ENCODE results near the gene UBQLN1. TPM values are rescaled to one million over a fixed set of nuclear protein-coding genes. Genes with fewer than 3 reads are reported as not detected.
"Not testable (repeated sequence)": the region's sequence is repeated elsewhere in the genome, so short reads cannot be mapped to it uniquely, and the experiment has no call there.

UBQLN1 gene
- total and polyA plus RNA-seq, 7 donors, result 89.3 to 237 (median 151) TPM

DNA sequence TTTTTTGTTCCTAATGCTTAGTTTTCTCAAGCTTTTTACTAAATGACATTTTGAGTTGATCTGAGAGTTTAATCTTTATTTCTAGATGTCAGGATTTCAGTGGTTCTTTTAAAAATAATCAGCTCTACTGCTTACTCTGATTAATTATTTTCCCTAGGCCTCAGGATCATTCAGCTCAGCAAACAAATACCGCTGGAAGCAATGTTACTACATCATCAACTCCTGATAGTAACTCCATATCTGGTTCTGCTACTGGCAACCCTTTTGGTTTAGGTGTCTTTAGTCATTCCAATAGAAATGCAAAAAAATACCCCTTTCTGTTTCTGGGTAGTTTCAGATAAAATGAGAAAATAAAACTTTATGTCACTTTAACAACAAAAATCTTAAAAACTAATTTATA is 90.5 kb downstream of the UBQLN1 start:
- no peaks in the 10 kb centered on the region for H3K36me3 ChIP-seq (ENCODE audit: insufficient read depth in 1 of 2, low read depth in 1 of 2)
- WGBS, 3 donors, result 85 to 95% (median 93%) methylated on average over 1 of the region's 1 CpG
- no peaks in the 10 kb centered on the region for H3K27me3 ChIP-seq (ENCODE audit: insufficient read depth in 3 of 3, low read length in 2 of 3)
- TF ChIP-seq, protein P1, sequence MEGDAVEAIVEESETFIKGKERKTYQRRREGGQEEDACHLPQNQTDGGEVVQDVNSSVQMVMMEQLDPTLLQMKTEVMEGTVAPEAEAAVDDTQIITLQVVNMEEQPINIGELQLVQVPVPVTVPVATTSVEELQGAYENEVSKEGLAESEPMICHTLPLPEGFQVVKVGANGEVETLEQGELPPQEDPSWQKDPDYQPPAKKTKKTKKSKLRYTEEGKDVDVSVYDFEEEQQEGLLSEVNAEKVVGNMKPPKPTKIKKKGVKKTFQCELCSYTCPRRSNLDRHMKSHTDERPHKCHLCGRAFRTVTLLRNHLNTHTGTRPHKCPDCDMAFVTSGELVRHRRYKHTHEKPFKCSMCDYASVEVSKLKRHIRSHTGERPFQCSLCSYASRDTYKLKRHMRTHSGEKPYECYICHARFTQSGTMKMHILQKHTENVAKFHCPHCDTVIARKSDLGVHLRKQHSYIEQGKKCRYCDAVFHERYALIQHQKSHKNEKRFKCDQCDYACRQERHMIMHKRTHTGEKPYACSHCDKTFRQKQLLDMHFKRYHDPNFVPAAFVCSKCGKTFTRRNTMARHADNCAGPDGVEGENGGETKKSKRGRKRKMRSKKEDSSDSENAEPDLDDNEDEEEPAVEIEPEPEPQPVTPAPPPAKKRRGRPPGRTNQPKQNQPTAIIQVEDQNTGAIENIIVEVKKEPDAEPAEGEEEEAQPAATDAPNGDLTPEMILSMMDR (IDR thresholded peaks at IDR 0.05), result no peak
- intact Hi-C loops (cut with DNase I), result no loop called here
- H3K4me1 ChIP-seq, result no peaks in the 10 kb centered on the region
- no peak overlapping the region for H3K27ac ChIP-seq
- no peak for ATAC-seq
- no peak overlapping the region for H3K4me3 ChIP-seq
- no peak for DNase-seq
- no peaks in the 10 kb centered on the region for H3K9me3 ChIP-seq

DNA sequence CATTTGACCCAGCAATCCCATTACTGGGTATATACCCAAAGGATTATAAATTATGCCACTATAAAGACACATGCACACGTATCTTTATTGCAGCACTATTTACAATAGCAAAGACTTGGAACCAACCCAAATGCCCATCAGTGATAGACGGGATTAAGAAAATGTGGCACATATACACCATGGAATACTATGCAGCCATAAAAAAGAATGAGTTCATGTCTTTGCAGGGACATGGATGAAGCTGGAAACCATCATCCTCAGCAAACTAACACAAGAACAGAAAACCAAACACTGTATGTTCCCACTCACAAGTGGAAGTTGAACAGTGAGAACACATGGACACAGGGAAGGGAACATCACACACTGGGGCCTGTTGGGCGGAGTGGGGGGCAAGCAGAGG is 94.5 kb downstream of the UBQLN1 start:
- H3K9me3 ChIP-seq; H3K36me3 ChIP-seq (ENCODE audit: insufficient read depth in 1 of 2, low read depth in 1 of 2); H3K4me3 ChIP-seq; DNase-seq; H3K27me3 ChIP-seq (ENCODE audit: insufficient read depth in 3 of 3, low read length in 2 of 3); H3K27ac ChIP-seq; intact Hi-C loops (cut with DNase I); ATAC-seq; H3K4me1 ChIP-seq: not testable (repeated sequence)
- 93 to 97% (median 95%) methylated on average over 3 of the region's 3 CpGs for WGBS, 3 donors

Other genes with a start within 250 kb of the UBQLN1 start
- gene FRMD3, start 169.6 kb downstream of the UBQLN1 start, total RNA-seq, result 10 to 100 TPM; 27.5 to 41.0 (median 37.8) TPM
- 100 to 1,000 TPM in 1 of 3 donors, 10 to 100 TPM in 1, 1 to 10 TPM in 1; 8.5 to 182 (median 55.9) TPM for gene FRMD3, start 169.6 kb downstream of the UBQLN1 start, polyA plus RNA-seq
- gene IDNK, start 84.8 kb downstream of the UBQLN1 start, total RNA-seq, result 1 to 10 TPM; 1.0 to 1.8 (median 1.2) TPM
- 1 to 10 TPM in 1 of 3 donors, under 1 TPM in 2; 0.38 to 1.0 (median 0.83) TPM for gene IDNK, start 84.8 kb downstream of the UBQLN1 start, polyA plus RNA-seq
- 10 to 100 TPM; 34.7 to 46.7 (median 38.1) TPM for gene GKAP1, start 109.8 kb upstream of the UBQLN1 start, total RNA-seq
- gene GKAP1, start 109.8 kb upstream of the UBQLN1 start, polyA plus RNA-seq, result 10 to 100 TPM; 13.4 to 89.1 (median 63.3) TPM
- gene KIF27, start 213.5 kb upstream of the UBQLN1 start, total RNA-seq, result 1 to 10 TPM; 1.8 to 3.8 (median 2.7) TPM
- 1 to 10 TPM in 2 of 3 donors, under 1 TPM in 1; 0.73 to 1.4 (median 1.0) TPM for gene KIF27, start 213.5 kb upstream of the UBQLN1 start, polyA plus RNA-seq